ENCODE results near the gene KCNG4. TPM values are rescaled to one million over a fixed set of nuclear protein-coding genes. Genes with fewer than 3 reads are reported as not detected.

KCNG4 gene
- total and polyA plus RNA-seq, 9 donors: not detected

DNA sequence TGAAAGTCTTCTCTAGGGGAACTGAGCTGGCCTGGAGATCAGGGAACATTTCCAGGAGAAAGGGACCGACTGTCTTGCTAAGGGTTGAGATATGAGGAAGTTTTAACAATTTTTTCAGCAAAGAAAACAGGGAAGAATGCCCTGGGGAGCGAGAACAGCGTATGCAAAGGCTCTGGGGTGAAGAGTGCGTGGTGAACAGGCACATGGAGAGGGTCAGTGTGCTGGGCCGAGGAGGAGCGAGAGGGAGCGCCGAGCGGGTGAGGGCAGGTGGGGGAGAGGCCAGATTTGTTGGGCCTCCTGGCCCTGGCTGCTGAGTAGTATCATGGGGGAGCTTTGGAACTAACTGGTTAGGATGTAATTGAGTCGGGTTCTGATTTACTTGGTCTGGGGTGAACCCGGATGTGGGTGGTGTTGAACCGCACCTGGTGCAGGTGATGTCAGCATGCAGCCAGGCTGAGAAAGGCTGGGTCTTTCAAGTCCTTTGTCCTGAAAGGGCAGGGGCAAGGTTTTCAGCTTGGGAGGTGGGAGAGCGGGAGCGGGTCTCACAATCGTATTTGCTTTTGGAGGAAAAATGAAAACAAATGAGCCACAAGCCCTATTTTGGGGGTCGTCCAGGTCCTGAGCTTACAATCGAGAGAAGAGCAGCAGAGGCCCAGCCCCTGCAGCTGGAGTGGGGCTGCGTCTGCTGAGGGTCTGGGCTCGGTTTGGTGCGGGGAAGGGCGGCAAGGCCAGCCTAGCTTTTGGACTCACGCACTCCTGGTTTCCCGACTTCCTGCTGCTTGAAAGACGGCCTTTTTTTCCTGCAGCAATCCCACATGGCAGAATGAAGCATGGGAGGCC is 43.7 kb upstream of the KCNG4 start:
- no peak overlapping the region for H3K4me3 ChIP-seq
- no peaks in the 10 kb centered on the region for H3K9me3 ChIP-seq
- peaks cover 17% of the 10 kb centered on the region for H3K4me1 ChIP-seq (ENCODE audit: insufficient read depth)
- 15 to 23% (median 19%) methylated on average over 24 of the region's 24 CpGs for WGBS, 3 donors
- intact Hi-C loops (cut with DNase I): no loop called here
- H3K27ac ChIP-seq: peak overlapping the region; percentile 0 to 68
- no peaks in the 10 kb centered on the region for H3K36me3 ChIP-seq
- no peaks in the 10 kb centered on the region for H3K27me3 ChIP-seq
- TF ChIP-seq EP300 (IDR thresholded peaks at IDR 0.05) (no peak), POLR2A (IDR thresholded peaks at IDR 0.05) (no peak), CTCF (IDR thresholded peaks at IDR 0.05) (no peak)
- peak in 4 of 5 donors; percentile 20 to 59 (median 42) for DNase-seq

DNA sequence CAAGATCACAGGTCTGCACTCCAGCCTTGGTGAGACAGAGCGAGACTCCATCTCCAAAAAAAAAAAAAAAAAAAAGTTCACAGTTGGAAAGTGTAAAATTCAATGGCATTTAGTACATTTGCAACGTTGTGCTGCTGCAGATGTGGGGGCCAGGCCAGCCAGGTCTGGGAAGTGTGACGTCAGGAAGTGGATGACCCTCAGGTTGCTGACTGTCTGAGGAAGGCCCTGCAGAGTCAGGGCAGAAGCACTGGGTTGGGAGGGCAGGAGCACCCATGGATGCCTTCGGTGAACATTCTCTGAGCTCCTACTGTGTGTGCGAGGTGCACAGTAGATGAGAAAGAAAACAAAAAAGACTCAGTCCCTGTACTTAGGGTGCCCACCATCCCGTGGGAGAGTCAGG is 42.7 kb upstream of the KCNG4 start:
- H3K27ac ChIP-seq: no peak overlapping the region
- H3K4me1 ChIP-seq (ENCODE audit: insufficient read depth): peaks cover 17% of the 10 kb centered on the region
- H3K9me3 ChIP-seq: no peaks in the 10 kb centered on the region
- intact Hi-C loops (cut with DNase I): no loop called here
- no peaks in the 10 kb centered on the region for H3K27me3 ChIP-seq
- 65 to 78% (median 74%) methylated on average over 5 to 6 of the region's 6 CpGs for WGBS, 3 donors
- H3K36me3 ChIP-seq: no peaks in the 10 kb centered on the region
- no peak overlapping the region for H3K4me3 ChIP-seq
- TF ChIP-seq CTCF (IDR thresholded peaks at IDR 0.05) (no peak), EP300 (IDR thresholded peaks at IDR 0.05) (no peak)
- DNase-seq: no peak

GRCh38 chr16:84281074-84281473 is 41.3 kb upstream of the KCNG4 start:
- H3K27ac ChIP-seq: no peak overlapping the region
- no peaks in the 10 kb centered on the region for H3K9me3 ChIP-seq
- intact Hi-C loops (cut with DNase I): no loop called here
- 92 to 100% (median 98%) methylated on average over 3 of the region's 3 CpGs for WGBS, 3 donors
- H3K4me1 ChIP-seq (ENCODE audit: insufficient read depth): peaks cover 14% of the 10 kb centered on the region
- TF ChIP-seq EP300 (IDR thresholded peaks at IDR 0.05) (no peak), POLR2A (IDR thresholded peaks at IDR 0.05) (no peak), CTCF (IDR thresholded peaks at IDR 0.05) (no peak)
- H3K27me3 ChIP-seq: no peaks in the 10 kb centered on the region
- no peak for DNase-seq
- H3K4me3 ChIP-seq: no peak overlapping the region
- no peaks in the 10 kb centered on the region for H3K36me3 ChIP-seq

DNA sequence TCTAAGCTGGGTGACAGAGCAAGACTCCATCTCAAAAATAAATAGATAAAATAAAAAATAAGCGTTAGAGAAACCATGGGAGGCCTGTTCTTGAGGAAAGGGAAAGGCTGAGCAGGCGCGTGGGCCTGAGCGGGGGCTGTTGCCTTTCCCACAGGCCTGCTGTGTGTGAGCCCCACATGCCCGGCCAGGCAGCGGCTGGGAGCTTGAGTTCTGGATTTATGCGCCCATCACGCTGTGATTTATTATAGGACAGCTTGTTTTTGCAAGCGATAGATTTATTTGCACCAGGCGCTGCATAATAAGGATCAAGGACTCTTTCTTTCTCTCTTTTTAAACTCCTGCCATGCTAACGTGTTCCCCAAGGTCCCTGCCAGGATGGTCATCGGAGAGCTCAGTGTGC is 40.1 kb upstream of the KCNG4 start:
- no peak for DNase-seq
- no peak overlapping the region for H3K27ac ChIP-seq
- H3K4me1 ChIP-seq (ENCODE audit: insufficient read depth): peaks cover 12% of the 10 kb centered on the region
- 91 to 92% (median 92%) methylated on average over 12 of the region's 12 CpGs for WGBS, 3 donors
- no peaks in the 10 kb centered on the region for H3K9me3 ChIP-seq
- intact Hi-C loops (cut with DNase I): loop anchor here (2.0 to 10.0 kb wide), 3 partner anchors 202 to 205 kb away; no protein-coding TSS in a partner anchor
- H3K27me3 ChIP-seq: no peaks in the 10 kb centered on the region
- no peaks in the 10 kb centered on the region for H3K36me3 ChIP-seq
- H3K4me3 ChIP-seq: no peak overlapping the region
- TF ChIP-seq EP300 (IDR thresholded peaks at IDR 0.05) (no peak), CTCF (IDR thresholded peaks at IDR 0.05) (no peak), POLR2A (IDR thresholded peaks at IDR 0.05) (no peak)

Data from ovary (tissue), 9 donors.